IMR-90 (cell line): ENCODE results near the gene ITPR3. TPM values are rescaled to one million over a fixed set of nuclear protein-coding genes. Genes with fewer than 3 reads are reported as not detected.

Experiments used
- ATAC-seq: fragments of 200-7000 bp; cut with Tn5 transposase; 2 replicates; pipeline ENCODE4 v1.9.1; 2020; ENCODE audit warnings: low read depth, mild to moderate bottlenecking, moderate library complexity
- BruUV-seq: library from RNA; stranded (reverse); fragments of 400-500 nt; replicated peaks from 2 replicates; lab custom pipeline; 2021; lab: Mats Ljungman, UMichigan
- CTCF ChIA-PET: fragments of 300-600 bp; formaldehyde crosslinking; extraction: SDS; loops from one replicate; lab custom pipeline; 2021; ENCODE audit warnings: antibody characterized with exemption; lab: Yijun Ruan, JAX
- POLR2A ChIA-PET: fragments of 300-600 bp; sonication (Branson Sonifier 250); formaldehyde crosslinking; loops from one replicate; lab custom pipeline; 2022; ENCODE audit warnings: antibody characterized with exemption; ENCODE audit not compliant: unreplicated experiment; lab: Charles Lee
- DNase-seq: peaks from one replicate; pipeline ENCODE4 v3.0.0; 2013
- H2AFZ ChIP-seq: replicated peaks from 2 replicates; pipeline ENCODE3; 2013; ENCODE audit warnings: low read length, mild to moderate bottlenecking; ENCODE audit not compliant: poor library complexity
- H2AK5ac ChIP-seq: 2 replicates; pipeline ENCODE4 v1.6.1; 2013; ENCODE audit warnings: low read depth, low read length, inconsistent platforms
- H2AK9ac ChIP-seq: replicated peaks from 2 replicates; pipeline ENCODE3; 2013; ENCODE audit warnings: mild to moderate bottlenecking, low read depth, low read length, moderate library complexity; ENCODE audit not compliant: poor library complexity
- H2BK120ac ChIP-seq: 2 replicates; pipeline ENCODE4 v1.6.1; 2013; ENCODE audit warnings: low read depth, low read length, inconsistent platforms
- H2BK15ac ChIP-seq: 3 replicates; pipeline ENCODE4 v1.6.1; 2013; ENCODE audit warnings: low read depth, low read length, inconsistent platforms
- H2BK20ac ChIP-seq: 2 replicates; pipeline ENCODE4 v1.6.1; 2013; ENCODE audit warnings: low read depth, mild to moderate bottlenecking, inconsistent platforms, low read length, moderate library complexity
- H2BK5ac ChIP-seq: 2 replicates; pipeline ENCODE4 v1.6.1; 2013; ENCODE audit warnings: mild to moderate bottlenecking, low read depth, low read length, inconsistent platforms; ENCODE audit not compliant: poor library complexity, severe bottlenecking
- H3K14ac ChIP-seq: replicated peaks from 2 replicates; pipeline ENCODE4 v1.6.1; 2013; ENCODE audit warnings: low read depth, low read length, inconsistent platforms
- H3K18ac ChIP-seq: 2 replicates; pipeline ENCODE4 v1.6.1; 2013; ENCODE audit warnings: low read depth, low read length, control low read depth
- H3K23ac ChIP-seq: 2 replicates; pipeline ENCODE4 v1.6.1; 2013; ENCODE audit warnings: low read depth, low read length, inconsistent platforms
- H3K27ac ChIP-seq: 2 replicates; pipeline ENCODE4 v1.5.1; 2013; ENCODE audit warnings: mild to moderate bottlenecking, control low read depth, low read length; ENCODE audit not compliant: insufficient read depth
- H3K27me3 ChIP-seq: 2 replicates; pipeline ENCODE4 v1.6.1; 2013; ENCODE audit warnings: low read length; ENCODE audit not compliant: control insufficient read depth, insufficient read depth
- H3K36me3 ChIP-seq: 2 replicates; pipeline ENCODE4 v1.6.1; 2013; ENCODE audit warnings: low read length, mixed read lengths; ENCODE audit not compliant: control insufficient read depth, insufficient read depth
- H3K4ac ChIP-seq: 2 replicates; pipeline ENCODE4 v1.6.1; 2013; ENCODE audit warnings: low read depth, low read length, inconsistent platforms
- H3K4me1 ChIP-seq: 2 replicates; pipeline ENCODE4 v1.6.1; 2013; ENCODE audit warnings: low read length, mixed read lengths; ENCODE audit not compliant: control insufficient read depth, insufficient read depth
- H3K4me2 ChIP-seq: 2 replicates; pipeline ENCODE4 v1.6.1; 2013; ENCODE audit warnings: low read depth, mild to moderate bottlenecking, control low read depth, low read length, moderate library complexity
- H3K4me3 ChIP-seq: 2 replicates; pipeline ENCODE4 v1.5.1; 2013; ENCODE audit warnings: low read depth, mild to moderate bottlenecking, control low read depth, low read length, moderate library complexity; ENCODE audit not compliant: insufficient read depth
- H3K56ac ChIP-seq: 2 replicates; pipeline ENCODE4 v1.6.1; 2013; ENCODE audit warnings: low read length, inconsistent platforms; ENCODE audit not compliant: insufficient read depth; ENCODE audit errors: extremely low read depth
- H3K79me1 ChIP-seq, 2 experiments: 2 replicates each; pipeline ENCODE4 v1.6.1; 2013; ENCODE audit warnings: low read length in 2 of 2, inconsistent platforms in 1 of 2, low read depth in 1 of 2
- H3K9ac ChIP-seq: 2 replicates; pipeline ENCODE4 v1.6.1; 2013; ENCODE audit warnings: low read depth, low read length, control low read depth
- H3K9me1 ChIP-seq: 2 replicates; pipeline ENCODE4 v1.6.1; 2013; ENCODE audit warnings: low read length, inconsistent platforms; ENCODE audit not compliant: insufficient read depth
- H3K9me3 ChIP-seq: 2 replicates; pipeline ENCODE4 v1.6.1; 2013; ENCODE audit warnings: low read length; ENCODE audit not compliant: control insufficient read depth, insufficient read depth
- H4K20me1 ChIP-seq: 2 replicates; pipeline ENCODE4 v1.6.1; 2013; ENCODE audit warnings: low read length, inconsistent platforms; ENCODE audit not compliant: insufficient read depth
- H4K5ac ChIP-seq: 2 replicates; pipeline ENCODE4 v1.6.1; 2013; ENCODE audit warnings: mild to moderate bottlenecking, low read depth, low read length, control low read depth
- H4K8ac ChIP-seq, 2 experiments: 2 replicates each; pipeline ENCODE4 v1.6.1; 2013; ENCODE audit warnings: low read depth in 2 of 2, low read length in 2 of 2, control low read depth in 1 of 2, inconsistent platforms in 1 of 2
- H4K91ac ChIP-seq: 2 replicates; pipeline ENCODE4 v1.6.1; 2013; ENCODE audit warnings: low read depth, low read length, inconsistent platforms; ENCODE audit not compliant: insufficient read depth
- BHLHE40 ChIP-seq: fragments of 150-350 bp; IDR thresholded peaks from 2 replicates; pipeline ENCODE4 v1.6.1; 2016; ENCODE audit warnings: mild to moderate bottlenecking, low read depth, low read length
- CEBPB ChIP-seq: IDR thresholded peaks from 2 replicates; pipeline ENCODE4 v1.6.1; 2012; ENCODE audit warnings: low read depth, low read length, improper control_type of control experiment
- CHD1 ChIP-seq: IDR thresholded peaks from 2 replicates; pipeline ENCODE4 v1.6.1; 2012; ENCODE audit warnings: low read depth, low read length, improper control_type of control experiment
- CTCF ChIP-seq: conservative IDR thresholded peaks from 2 replicates; pipeline ENCODE4 v1.5.1; 2012; ENCODE audit warnings: mild to moderate bottlenecking, low read depth, low read length, improper control_type of control experiment
- ELK1 ChIP-seq: fragments of 150-350 bp; IDR thresholded peaks from 2 replicates; pipeline ENCODE4 v1.6.1; 2016; ENCODE audit warnings: low read depth, mild to moderate bottlenecking, low read length, moderate library complexity, borderline replicate concordance
- FOS ChIP-seq: fragments of 150-350 bp; IDR thresholded peaks from 2 replicates; pipeline ENCODE4 v1.6.1; 2016; ENCODE audit warnings: low read depth, low read length
- MAFK ChIP-seq: IDR thresholded peaks from 2 replicates; pipeline ENCODE4 v1.6.1; 2012; ENCODE audit warnings: low read depth, low read length, improper control_type of control experiment
- MAZ ChIP-seq: IDR thresholded peaks from 2 replicates; pipeline ENCODE4 v1.6.1; 2012; ENCODE audit warnings: low read depth, mild to moderate bottlenecking, low read length, improper control_type of control experiment, moderate library complexity, borderline replicate concordance
- MXI1 ChIP-seq: IDR thresholded peaks from 2 replicates; pipeline ENCODE4 v1.6.1; 2012; ENCODE audit warnings: low read depth, mild to moderate bottlenecking, low read length, moderate library complexity, borderline replicate concordance
- NFE2L2 ChIP-seq: fragments of 150-350 bp; IDR thresholded peaks from 2 replicates; pipeline ENCODE4 v1.6.1; 2016; ENCODE audit warnings: low read depth, mild to moderate bottlenecking, low read length
- POLR2A ChIP-seq: IDR thresholded peaks from 2 replicates; pipeline ENCODE4 v1.6.1; 2012; ENCODE audit warnings: mild to moderate bottlenecking, low read depth, low read length
- RAD21 ChIP-seq: IDR thresholded peaks from 2 replicates; pipeline ENCODE4 v1.6.1; 2012; ENCODE audit warnings: low read length, improper control_type of control experiment
- RCOR1 ChIP-seq: IDR thresholded peaks from 2 replicates; pipeline ENCODE4 v1.6.1; 2012; ENCODE audit warnings: mild to moderate bottlenecking, low read length, improper control_type of control experiment; ENCODE audit not compliant: insufficient replicate concordance
- RFX5 ChIP-seq: IDR thresholded peaks from 2 replicates; pipeline ENCODE4 v1.8.0; 2012; ENCODE audit warnings: low read depth, mild to moderate bottlenecking, low read length, moderate library complexity
- SMC3 ChIP-seq: fragments of 150-350 bp; IDR thresholded peaks from 2 replicates; pipeline ENCODE4 v1.6.1; 2016; ENCODE audit warnings: low read depth, mild to moderate bottlenecking, antibody characterized with exemption, low read length, moderate library complexity
- WGBS, 2 experiments: methylation state at CpG; one replicate each; pipeline versions ENCODE4 v1.1.5 to v1.1.7; 2013; ENCODE audit warnings: missing lambda C conversion rate in 2 of 2; ENCODE audit not compliant: insufficient read length in 1 of 2; ENCODE audit errors: extremely low coverage in 2 of 2; 5-methylcytosine and 5-hydroxymethylcytosine counted together
- dilution Hi-C: fragments of 300-500 bp; cut with HindIII; formaldehyde crosslinking; loops from one replicate; pipeline ENCODE4 v1.14.3; 2018; ENCODE audit warnings: low sequenced_read_pairs; ENCODE audit not compliant: unreplicated experiment
- in situ Hi-C: fragments of 300-500 bp; cut with MboI; formaldehyde crosslinking; loops from 3 replicates; pipeline ENCODE4 v1.14.3; 2019; ENCODE audit warnings: low sequenced_read_pairs, inconsistent platforms, mixed read lengths
- intact Hi-C: fragments of 100-400 bp; cut with micrococcal nuclease; formaldehyde crosslinking; loops from 2 replicates; pipeline ENCODE4 v1.10.0; 2022
- polyA plus RNA-seq, 3 experiments: library from polyadenylated mRNA; depleted of rRNA; stranded (reverse); fragments of >200 nt; gene quantifications; 2 replicates each; pipeline ENCODE4 v1.2.3, GENCODE V29; 2012; ENCODE audit warnings: low replicate concordance in 1 of 3
- total RNA-seq: library from RNA; depleted of rRNA; stranded (reverse); fragments of >200 nt; gene quantifications from 2 replicates; pipeline ENCODE4 v1.2.3, GENCODE V29; 2012
- TF ChIP-seq, protein P1 (sequence below): fragments of 150-350 bp; IDR thresholded peaks from 2 replicates; pipeline ENCODE4 v1.6.1; 2017; ENCODE audit warnings: mild to moderate bottlenecking, antibody characterized with exemption, low read length, low read depth

Gene ITPR3
- total and polyA plus RNA-seq, 2 of the 4 experiments (the other 2 are of a cell fraction): 1.6 to 3.7 TPM

DNA sequence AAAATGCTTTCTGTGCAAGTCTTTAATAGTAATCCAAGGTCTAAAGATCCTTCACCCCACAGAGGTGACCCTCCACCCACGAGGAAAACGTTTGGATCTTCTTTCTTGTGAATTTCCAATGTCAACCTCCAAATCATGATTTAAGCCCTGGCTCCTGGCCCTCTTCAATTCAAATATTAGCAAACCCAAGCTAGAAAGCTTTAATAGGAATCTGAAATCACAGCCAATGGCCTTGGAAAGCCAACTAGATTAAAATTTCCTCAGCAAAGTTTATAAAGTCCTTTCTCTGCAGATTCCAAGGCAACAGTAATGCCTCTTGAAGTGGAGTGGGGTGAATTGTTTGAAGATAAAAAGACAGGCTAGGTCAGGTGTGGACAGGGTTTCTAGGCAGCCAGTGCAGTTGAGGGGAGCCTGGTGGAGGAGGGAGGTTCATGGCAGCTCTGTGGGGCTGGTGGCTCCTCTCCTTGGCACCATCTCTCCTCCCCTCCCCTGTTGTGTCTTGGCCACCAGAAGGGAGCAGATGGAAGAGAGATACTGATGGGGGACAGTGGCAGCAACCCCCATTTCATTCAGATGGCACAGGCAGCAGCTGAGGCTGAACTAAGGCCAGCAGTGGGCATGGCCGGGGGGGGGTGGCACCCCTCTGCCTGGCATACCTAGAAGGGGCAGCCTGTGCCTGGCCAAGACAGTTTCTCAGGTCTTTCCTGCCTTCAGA is 102.4 kb downstream of the ITPR3 start:
- H3K4me3 ChIP-seq: no peak overlapping the region
- BruUV-seq: no TSS peak
- no peaks in the 10 kb centered on the region for H3K36me3 ChIP-seq
- H4K5ac ChIP-seq: no peak overlapping the region
- no peak overlapping the region for H3K4me2 ChIP-seq
- H2AK9ac ChIP-seq: no peak overlapping the region
- H3K18ac ChIP-seq: no peak overlapping the region
- no peaks in the 10 kb centered on the region for H3K9me3 ChIP-seq
- H2BK5ac ChIP-seq: no peak overlapping the region
- H3K79me1 ChIP-seq: no peaks in the 10 kb centered on the region
- no peak overlapping the region for H3K27ac ChIP-seq
- no peaks in the 10 kb centered on the region for H4K20me1 ChIP-seq
- intact Hi-C loops: no loop called here
- no peaks in the 10 kb centered on the region for H3K4me1 ChIP-seq
- CTCF ChIA-PET: interaction anchor here (1.4 kb wide), 1 partner anchor 12 kb away, joined by 4 read pairs; the partner anchor contains the start of gene UQCC2
- H3K9me1 ChIP-seq: no peaks in the 10 kb centered on the region
- H2BK20ac ChIP-seq: no peak overlapping the region
- H2AFZ ChIP-seq: no peak overlapping the region
- in situ Hi-C loops: no loop called here
- dilution Hi-C loops: no loop called here
- H4K91ac ChIP-seq: no peak overlapping the region
- H3K23ac ChIP-seq: no peak overlapping the region
- H4K8ac ChIP-seq: no peak overlapping the region
- H2AK5ac ChIP-seq: no peak overlapping the region
- H2BK120ac ChIP-seq: no peak overlapping the region
- no peak overlapping the region for H3K4ac ChIP-seq
- POLR2A ChIA-PET: no interaction called here
- H3K14ac ChIP-seq: no peak overlapping the region
- no peak overlapping the region for H3K56ac ChIP-seq
- no CpG with 5 or more reads among the region's 3 CpGs for WGBS, 2 experiments
- TF ChIP-seq RFX5 (no peak), MAZ (no peak), MXI1 (no peak), SMC3 (no peak), CTCF (no peak), NFE2L2 (no peak), MAFK (no peak), POLR2A (no peak), CHD1 (no peak), ELK1 (no peak), RAD21 (no peak), FOS (no peak), CEBPB (no peak), RCOR1 (no peak), BHLHE40 (no peak)
- TF ChIP-seq, protein P1, sequence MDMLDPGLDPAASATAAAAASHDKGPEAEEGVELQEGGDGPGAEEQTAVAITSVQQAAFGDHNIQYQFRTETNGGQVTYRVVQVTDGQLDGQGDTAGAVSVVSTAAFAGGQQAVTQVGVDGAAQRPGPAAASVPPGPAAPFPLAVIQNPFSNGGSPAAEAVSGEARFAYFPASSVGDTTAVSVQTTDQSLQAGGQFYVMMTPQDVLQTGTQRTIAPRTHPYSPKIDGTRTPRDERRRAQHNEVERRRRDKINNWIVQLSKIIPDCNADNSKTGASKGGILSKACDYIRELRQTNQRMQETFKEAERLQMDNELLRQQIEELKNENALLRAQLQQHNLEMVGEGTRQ: no peak
- no peak for DNase-seq
- no peak overlapping the region for H2BK15ac ChIP-seq
- peaks cover 57% of the 10 kb centered on the region for H3K27me3 ChIP-seq
- no peak overlapping the region for H3K9ac ChIP-seq
- no peak for ATAC-seq
